AG10803 (cell line): Measurements from ENCODE around the gene NEGR1.

Experiments
- DNase-seq: peaks from one replicate; pipeline ENCODE4 v3.0.0; 2010; ENCODE audit warnings: low read depth
- H3K4me3 ChIP-seq: 2 replicates; pipeline ENCODE4 v1.5.1; 2011; ENCODE audit warnings: mild to moderate bottlenecking, low read length, control low read depth
- CTCF ChIP-seq: conservative IDR thresholded peaks from 2 replicates; pipeline ENCODE4 v1.5.1; 2011; ENCODE audit warnings: mild to moderate bottlenecking, low read length, control low read depth, inconsistent platforms

NEGR1 gene

GRCh38 chr1:72000809-72001208, 281.5 kb downstream of the NEGR1 start:
- H3K4me3 ChIP-seq, result no peak overlapping the region
- no peak for TF ChIP-seq CTCF
- peak; percentile 5 for DNase-seq

GRCh38 chr1:71994646-71995045, 287.7 kb downstream of the NEGR1 start:
- DNase-seq, result no peak
- no peak overlapping the region for H3K4me3 ChIP-seq
- no peak for TF ChIP-seq CTCF

GRCh38 chr1:71987181-71987580, 295.2 kb downstream of the NEGR1 start:
- DNase-seq, result no peak
- no peak overlapping the region for H3K4me3 ChIP-seq
- no peak for TF ChIP-seq CTCF

GRCh38 chr1:71986160-71986559, 296.2 kb downstream of the NEGR1 start:
- DNase-seq, result no peak
- no peak overlapping the region for H3K4me3 ChIP-seq
- TF ChIP-seq CTCF, result no peak

- no peak overlapping the region for H3K4me3 ChIP-seq
- DNase-seq, result no peak
- TF ChIP-seq CTCF, result no peak
These were observed 301.8 kb downstream of the NEGR1 start for GRCh38 chr1:71980556-71980955.

- H3K4me3 ChIP-seq, result no peak overlapping the region
- no peak for DNase-seq
- no peak for TF ChIP-seq CTCF
These were observed 302.5 kb downstream of the NEGR1 start for GRCh38 chr1:71979882-71980281.

GRCh38 chr1:71967670-71968069, 314.7 kb downstream of the NEGR1 start:
- no peak for DNase-seq
- no peak overlapping the region for H3K4me3 ChIP-seq
- TF ChIP-seq CTCF, result no peak
